IPS-15b (cell line): ENCODE results near the gene MRNIP.

Source experiments
- H3K27me3 ChIP-seq: one replicate; pipeline ENCODE4 v1.6.1; 2013; ENCODE audit warnings: low read length; ENCODE audit not compliant: control insufficient read depth, insufficient read depth
- H3K36me3 ChIP-seq: one replicate; pipeline ENCODE4 v1.6.1; 2013; ENCODE audit warnings: low read length; ENCODE audit not compliant: control insufficient read depth, insufficient read depth
- H3K4me1 ChIP-seq: one replicate; pipeline ENCODE4 v1.6.1; 2013; ENCODE audit warnings: mild to moderate bottlenecking, low read length; ENCODE audit not compliant: control insufficient read depth, insufficient read depth
- H3K4me3 ChIP-seq: one replicate; pipeline ENCODE4 v1.5.1; 2013; ENCODE audit warnings: low read depth, low read length
- H3K9ac ChIP-seq: one replicate; pipeline ENCODE4 v1.6.1; 2013; ENCODE audit warnings: low read depth, mild to moderate bottlenecking, low read length
- H3K9me3 ChIP-seq: one replicate; pipeline ENCODE4 v1.6.1; 2013; ENCODE audit warnings: mild to moderate bottlenecking, low read length; ENCODE audit not compliant: control insufficient read depth, insufficient read depth

The MRNIP gene

GRCh38 chr5:179885491-179886090, 27.0 kb upstream of the MRNIP start:
- H3K27me3 ChIP-seq: no peaks in the 10 kb centered on the region
- no peak overlapping the region for H3K9ac ChIP-seq
- H3K9me3 ChIP-seq: no peaks in the 10 kb centered on the region
- peaks cover 50% of the 10 kb centered on the region for H3K36me3 ChIP-seq
- no peaks in the 10 kb centered on the region for H3K4me1 ChIP-seq
- H3K4me3 ChIP-seq: no peak overlapping the region

GRCh38 chr5:179883163-179883562, 24.5 kb upstream of the MRNIP start:
- no peaks in the 10 kb centered on the region for H3K4me1 ChIP-seq

GRCh38 chr5:179882338-179882737, 23.7 kb upstream of the MRNIP start:
- H3K9me3 ChIP-seq: no peaks in the 10 kb centered on the region
- no peaks in the 10 kb centered on the region for H3K27me3 ChIP-seq
- H3K36me3 ChIP-seq: peaks cover 40% of the 10 kb centered on the region
- no peak overlapping the region for H3K9ac ChIP-seq
- H3K4me1 ChIP-seq: no peaks in the 10 kb centered on the region
- no peak overlapping the region for H3K4me3 ChIP-seq

More at GRCh38 chr5:179883163-179883562, 24.5 kb upstream of the MRNIP start:
- peaks cover 43% of the 10 kb centered on the region for H3K36me3 ChIP-seq
- H3K9me3 ChIP-seq: no peaks in the 10 kb centered on the region
- H3K4me3 ChIP-seq: no peak overlapping the region
- H3K27me3 ChIP-seq: no peaks in the 10 kb centered on the region
- H3K9ac ChIP-seq: no peak overlapping the region

GRCh38 chr5:179880848-179881590, 22.4 kb upstream of the MRNIP start:
- H3K9ac ChIP-seq: no peak overlapping the region
- no peaks in the 10 kb centered on the region for H3K9me3 ChIP-seq
- H3K4me3 ChIP-seq: no peak overlapping the region
- H3K4me1 ChIP-seq: no peaks in the 10 kb centered on the region
- peaks cover 36% of the 10 kb centered on the region for H3K36me3 ChIP-seq
- H3K27me3 ChIP-seq: no peaks in the 10 kb centered on the region

GRCh38 chr5:179880066-179880650, 21.5 kb upstream of the MRNIP start:
- no peaks in the 10 kb centered on the region for H3K9me3 ChIP-seq
- no peaks in the 10 kb centered on the region for H3K4me1 ChIP-seq
- no peaks in the 10 kb centered on the region for H3K27me3 ChIP-seq
- H3K4me3 ChIP-seq: no peak overlapping the region
- H3K36me3 ChIP-seq: peaks cover 33% of the 10 kb centered on the region
- H3K9ac ChIP-seq: no peak overlapping the region

- no peaks in the 10 kb centered on the region for H3K9me3 ChIP-seq
- no peaks in the 10 kb centered on the region for H3K4me1 ChIP-seq
Measured at GRCh38 chr5:179879690-179880010, 21.0 kb upstream of the MRNIP start.

GRCh38 chr5:179879003-179879689, 20.5 kb upstream of the MRNIP start:
- no peak overlapping the region for H3K4me3 ChIP-seq
- no peaks in the 10 kb centered on the region for H3K4me1 ChIP-seq
- no peaks in the 10 kb centered on the region for H3K9me3 ChIP-seq
- H3K36me3 ChIP-seq: peaks cover 37% of the 10 kb centered on the region
- H3K9ac ChIP-seq: no peak overlapping the region
- no peaks in the 10 kb centered on the region for H3K27me3 ChIP-seq

More at GRCh38 chr5:179879690-179880010, 21.0 kb upstream of the MRNIP start:
- no peaks in the 10 kb centered on the region for H3K27me3 ChIP-seq
- peaks cover 37% of the 10 kb centered on the region for H3K36me3 ChIP-seq
- H3K4me3 ChIP-seq: no peak overlapping the region
- no peak overlapping the region for H3K9ac ChIP-seq

- H3K36me3 ChIP-seq: peaks cover 37% of the 10 kb centered on the region
- no peak overlapping the region for H3K9ac ChIP-seq
- no peaks in the 10 kb centered on the region for H3K9me3 ChIP-seq
- H3K27me3 ChIP-seq: no peaks in the 10 kb centered on the region
- no peaks in the 10 kb centered on the region for H3K4me1 ChIP-seq
- no peak overlapping the region for H3K4me3 ChIP-seq
Measured at GRCh38 chr5:179878222-179879002, 19.8 kb upstream of the MRNIP start.

- no peaks in the 10 kb centered on the region for H3K9me3 ChIP-seq
- peaks cover 37% of the 10 kb centered on the region for H3K36me3 ChIP-seq
- H3K27me3 ChIP-seq: no peaks in the 10 kb centered on the region
- no peak overlapping the region for H3K4me3 ChIP-seq
- no peak overlapping the region for H3K9ac ChIP-seq
- no peaks in the 10 kb centered on the region for H3K4me1 ChIP-seq
Measured at GRCh38 chr5:179876610-179876952, 18.0 kb upstream of the MRNIP start.

GRCh38 chr5:179875741-179876609, 17.4 kb upstream of the MRNIP start:
- Histone ChIP-seq H3K9me3 (no peaks in the 10 kb centered on the region), H3K4me3 (no peak overlapping the region), H3K36me3 (peaks cover 37% of the 10 kb centered on the region), H3K4me1 (no peaks in the 10 kb centered on the region), H3K9ac (no peak overlapping the region), H3K27me3 (no peaks in the 10 kb centered on the region)
